Dedifferentiated amniotic fluid mesenchymal stem cell (primary cell): ENCODE measurements around the gene RNF40.
"Not testable (repeated sequence)": the region's sequence is repeated elsewhere in the genome, so short reads cannot be mapped to it uniquely, and the experiment has no call there.

ENCODE experiments used
- DNase-seq: peaks from one replicate; pipeline ENCODE4 v3.0.0-alpha.2; 2016; ENCODE audit errors: extremely low spot score

Gene RNF40

GRCh38 chr16:30820952-30821421 is 58.9 kb downstream of the RNF40 start:
- no peak for DNase-seq

- not testable (repeated sequence) for DNase-seq
These were observed 59.3 kb downstream of the RNF40 start for GRCh38 chr16:30821441-30821840.

- no peak for DNase-seq
These were observed 59.8 kb downstream of the RNF40 start for GRCh38 chr16:30821891-30822290.
